Inflammatory macrophage treated with lipopolysaccharide for 4 hours (primary cell): ENCODE data around the gene PKP1.
A peak's percentile ranks its signal among the peaks of the same experiment; 100 is the strongest.

Source experiments
- DNase-seq: peaks from one replicate; pipeline ENCODE4 v3.0.0-alpha.2; 2020

The PKP1 gene

DNA sequence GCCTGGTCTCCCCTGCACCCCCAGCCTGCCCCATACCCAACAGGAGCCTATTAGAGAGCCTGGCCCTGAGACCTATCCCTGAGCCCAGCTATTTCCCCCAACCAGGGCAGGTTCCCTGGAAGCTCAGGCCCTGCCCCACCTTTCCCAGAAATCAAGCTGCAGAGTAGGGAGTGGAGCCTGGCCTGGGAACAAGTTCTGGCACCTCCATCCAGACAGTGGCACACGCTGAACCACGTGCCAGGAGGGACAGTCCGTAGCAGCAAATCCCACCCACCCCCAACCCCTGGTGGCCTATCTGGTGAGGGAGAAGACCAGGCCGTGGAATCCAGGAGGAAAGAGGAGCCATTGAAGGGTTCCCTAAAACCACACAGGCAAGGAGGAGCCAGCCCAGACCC, 71.6 kb downstream of the PKP1 start:
- no peak for DNase-seq

DNA sequence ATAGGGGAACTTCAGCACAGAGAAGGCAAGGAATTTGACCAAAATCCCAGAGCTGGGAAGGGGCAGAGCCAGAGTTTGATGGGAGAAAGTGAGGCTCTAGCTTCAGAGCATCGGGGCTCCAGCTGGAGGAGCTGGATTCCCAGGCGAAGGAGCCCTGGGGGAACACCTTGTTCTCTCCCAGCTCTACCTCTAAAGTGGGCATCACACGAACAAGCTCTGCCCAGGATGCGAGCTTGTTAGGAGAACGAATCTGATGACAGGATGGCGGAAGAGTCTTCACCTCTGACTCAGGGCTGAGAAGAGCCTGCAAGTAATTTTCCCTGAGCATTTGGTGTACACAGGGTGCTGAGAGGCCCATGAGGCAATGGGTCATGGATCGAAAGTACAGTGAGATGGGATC, 72.2 kb downstream of the PKP1 start:
- no peak for DNase-seq

DNA sequence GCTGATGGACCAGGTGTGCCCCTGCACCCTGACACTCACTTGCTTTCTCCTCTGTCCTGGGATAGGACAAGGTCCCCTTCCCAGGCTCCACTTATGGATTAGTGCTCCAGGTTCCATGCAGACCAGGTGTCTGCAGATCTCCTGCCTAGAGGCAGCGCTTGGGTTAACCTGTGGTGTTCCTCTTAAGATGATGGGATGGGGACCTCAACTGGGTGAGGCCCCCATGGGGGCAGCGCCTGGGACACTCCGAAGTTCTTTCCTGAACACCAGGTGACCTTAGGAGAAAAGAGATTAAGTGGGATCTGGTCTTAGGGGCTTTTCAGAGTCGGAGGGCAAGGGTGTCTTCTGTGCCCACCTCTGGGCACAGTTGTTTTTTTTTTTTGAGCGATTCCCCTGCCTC, 72.9 kb downstream of the PKP1 start:
- no peak for DNase-seq

DNA sequence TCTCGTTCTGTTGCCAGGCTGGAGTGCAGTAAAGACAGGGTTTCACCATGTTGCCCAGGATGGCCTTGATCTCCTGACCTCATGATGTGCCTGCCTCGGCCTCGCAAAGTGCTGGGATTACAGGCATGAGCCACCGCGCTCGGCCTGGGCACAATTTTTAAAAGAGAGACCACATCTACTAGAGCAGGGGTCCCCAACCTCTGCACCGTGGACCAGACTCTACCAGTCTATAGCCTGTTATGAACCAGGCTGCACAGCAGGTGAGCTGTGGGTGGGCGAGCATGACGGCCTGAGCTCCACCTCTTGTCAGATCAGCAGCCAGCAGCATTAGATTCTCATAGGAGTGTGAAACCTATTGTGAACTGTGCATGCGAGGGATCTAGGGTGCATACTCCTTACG, 73.4 kb downstream of the PKP1 start:
- DNase-seq: no peak

DNA sequence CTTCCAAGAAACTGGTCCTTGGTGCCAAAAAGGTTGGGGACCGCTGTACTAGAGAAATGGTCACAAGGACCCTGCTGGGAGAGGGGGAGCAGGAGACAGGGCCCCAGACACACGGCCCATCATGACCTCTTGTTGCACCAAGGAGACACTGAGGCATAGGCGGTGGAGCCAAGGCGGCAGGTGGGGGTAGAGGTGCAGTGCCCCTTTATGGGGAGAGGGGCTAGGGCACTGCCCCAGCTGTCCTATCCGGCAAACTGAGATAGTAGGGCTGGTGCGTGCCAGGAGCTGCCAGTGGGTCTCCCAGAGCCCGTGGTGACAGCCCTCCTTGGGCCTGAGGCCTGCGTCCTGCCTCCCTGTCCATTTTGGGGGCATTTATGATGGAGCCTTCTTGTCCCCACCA, 73.9 kb downstream of the PKP1 start:
- no peak for DNase-seq

DNA sequence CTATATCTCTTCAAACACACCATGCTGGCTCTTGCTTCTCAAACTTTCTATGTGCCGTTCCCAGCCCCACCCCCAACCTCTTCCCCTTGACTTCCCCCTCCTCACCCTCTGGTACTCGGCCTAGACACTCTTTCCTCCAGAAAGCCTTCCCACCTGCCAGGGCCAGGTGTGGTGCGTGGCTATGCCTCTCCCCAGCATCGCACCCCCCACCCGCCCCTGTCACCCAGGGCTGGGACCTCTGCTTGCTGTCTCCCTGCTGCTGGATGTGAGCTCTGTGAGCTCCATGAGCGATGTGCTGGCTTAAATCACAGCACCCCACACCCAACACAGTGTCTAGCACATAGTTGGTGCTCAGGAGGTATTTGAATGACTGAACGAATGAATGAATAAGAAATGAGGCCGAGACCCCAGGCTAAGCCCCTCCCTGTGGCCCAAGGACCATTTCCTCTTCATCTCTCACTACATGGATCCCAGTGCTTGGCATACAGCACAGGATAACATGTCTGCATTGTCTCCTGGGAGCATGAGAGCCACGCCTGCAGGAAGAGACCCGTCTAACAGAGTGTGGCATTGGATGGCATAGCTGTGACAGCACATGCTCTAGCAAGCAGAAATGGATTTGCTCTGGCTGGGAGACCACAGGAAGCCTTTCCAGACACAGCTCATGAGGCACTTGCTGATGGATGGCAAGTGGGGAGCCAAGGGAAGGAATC, 74.5 kb downstream of the PKP1 start:
- no peak for DNase-seq

DNA sequence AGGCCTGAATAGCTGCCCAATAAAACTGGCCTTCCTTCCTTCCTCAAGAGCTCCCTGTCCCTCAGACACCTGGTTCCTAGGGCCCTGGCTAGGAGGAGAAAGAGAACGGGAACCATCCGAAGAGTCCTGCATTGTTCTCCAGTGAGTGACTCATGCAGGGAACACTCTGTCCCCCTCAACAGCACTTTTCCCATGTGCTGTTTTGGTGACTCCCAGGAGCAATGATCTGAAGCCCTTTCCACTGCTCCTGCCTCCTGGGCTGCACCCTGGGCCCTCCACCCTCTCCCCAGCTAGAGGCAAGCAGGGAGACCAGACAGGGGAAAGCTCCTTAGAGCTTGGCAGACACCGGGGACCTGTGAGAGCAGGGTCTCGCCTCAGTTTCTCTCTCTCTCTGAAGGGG, 75.3 kb downstream of the PKP1 start:
- no peak for DNase-seq

DNA sequence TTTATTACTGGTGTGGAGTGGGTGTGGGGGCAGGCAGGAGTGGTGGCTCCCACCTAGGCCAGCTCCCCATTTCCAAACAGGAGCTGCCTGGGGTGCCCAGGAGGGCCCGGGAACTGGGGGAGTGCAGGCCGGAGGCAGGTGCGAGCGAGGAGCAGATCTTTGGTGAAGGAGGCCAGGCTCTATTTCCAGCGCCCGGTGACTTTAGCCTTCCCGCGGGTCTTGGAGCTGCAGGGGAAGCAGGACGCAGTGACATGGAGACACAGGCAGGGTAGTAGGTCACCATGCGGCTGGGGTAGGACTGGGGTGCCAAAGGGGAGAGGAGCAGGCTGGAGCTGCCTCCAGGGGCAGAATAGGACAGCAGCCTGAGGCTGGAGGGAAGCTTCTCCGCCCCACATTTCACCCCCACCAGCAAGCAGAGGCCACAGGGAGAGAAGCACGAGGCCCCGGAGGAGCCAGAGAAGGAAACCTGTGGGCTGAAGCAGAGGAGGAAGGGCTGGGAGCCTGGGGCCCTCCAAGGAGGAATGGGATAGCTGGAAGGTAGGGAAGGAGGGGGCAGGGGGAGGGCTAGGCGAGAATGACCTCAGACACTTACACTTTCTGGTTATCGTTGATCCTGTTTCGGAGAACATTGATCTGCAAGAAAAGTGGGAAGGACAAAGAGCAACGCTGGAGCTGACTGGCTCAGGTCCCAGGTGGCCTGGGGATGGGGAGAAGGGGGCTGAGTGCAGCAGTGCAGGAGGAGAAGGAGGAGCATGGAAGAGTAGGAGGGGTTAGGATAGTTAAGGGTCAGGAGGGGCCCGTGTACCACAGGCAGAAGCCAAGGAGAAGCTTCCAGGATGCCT, 75.9 kb downstream of the PKP1 start:
- no peak for DNase-seq

DNA sequence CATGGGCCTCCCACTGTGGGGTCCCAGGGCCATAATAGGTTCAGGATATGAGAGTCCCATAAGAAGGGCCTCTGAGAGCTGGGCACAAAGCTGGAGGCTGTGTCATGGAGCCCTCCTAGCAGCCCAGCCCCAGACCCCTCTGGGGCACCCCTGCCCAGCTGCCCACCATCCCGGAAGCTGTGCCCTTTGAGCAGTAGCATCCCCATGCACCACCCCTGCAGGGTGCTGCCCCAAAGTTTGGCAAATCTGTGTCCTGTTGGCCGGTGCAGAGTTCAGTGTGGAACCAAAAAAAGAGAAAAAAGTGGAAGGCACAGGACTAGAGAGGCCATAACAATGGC, 76.5 kb downstream of the PKP1 start:
- no peak for DNase-seq

DNA sequence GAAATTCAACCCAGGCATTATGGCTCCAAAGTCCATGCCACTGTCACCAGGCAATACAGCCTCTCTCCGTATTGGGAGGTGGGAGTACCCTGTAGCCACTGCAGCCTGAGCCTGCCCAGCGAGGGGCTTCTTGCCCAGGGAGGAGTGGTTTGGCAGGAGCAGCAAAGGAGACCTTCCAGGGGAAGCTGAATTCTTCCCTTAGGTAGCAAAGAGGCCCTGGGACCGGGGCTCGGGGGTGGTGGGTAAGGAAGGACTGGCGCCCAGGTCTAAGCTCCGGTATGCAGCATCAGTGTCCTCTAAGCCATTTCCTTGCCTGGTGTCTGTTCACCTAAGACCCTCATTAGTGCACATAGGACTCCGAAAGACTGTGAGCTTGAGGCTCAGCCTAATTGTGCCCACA, 77.2 kb downstream of the PKP1 start:
- DNase-seq: no peak

DNA sequence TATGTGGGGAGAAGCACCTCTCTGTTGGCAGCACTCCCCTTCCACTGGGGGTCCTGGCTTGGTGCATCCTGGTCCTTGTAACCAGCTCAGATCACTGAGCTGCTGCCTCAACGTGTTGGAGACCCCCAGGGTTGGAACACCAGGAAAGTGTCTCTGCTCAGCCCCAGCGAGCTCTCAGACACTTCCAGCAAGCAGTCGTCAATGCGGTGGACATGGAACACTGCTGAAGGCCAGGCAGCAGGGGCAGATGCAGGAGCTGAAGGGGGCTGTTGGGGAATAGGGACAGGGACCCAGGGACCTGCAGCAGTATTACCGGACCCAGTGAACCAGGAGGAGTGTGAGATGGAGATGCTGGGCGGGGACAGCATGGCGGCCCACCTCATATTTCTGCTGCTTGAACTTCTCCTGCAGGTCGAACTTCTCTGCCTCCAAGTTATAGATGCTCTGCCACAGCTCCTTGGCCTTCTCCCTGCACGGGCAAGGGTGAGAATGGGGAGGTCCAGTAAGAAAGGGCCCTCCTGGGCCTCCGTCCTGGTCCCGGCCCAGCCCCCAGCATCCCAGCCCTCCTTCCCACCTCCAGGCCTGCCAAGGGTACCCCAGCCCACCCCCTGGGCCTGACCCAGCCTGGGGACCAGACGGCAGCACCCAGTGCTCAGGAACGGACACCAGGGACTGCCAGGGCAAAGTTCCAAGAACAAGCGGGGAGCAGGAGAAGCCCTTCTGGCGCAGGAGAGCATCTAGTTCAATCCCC, 77.8 kb downstream of the PKP1 start:
- no peak for DNase-seq

DNA sequence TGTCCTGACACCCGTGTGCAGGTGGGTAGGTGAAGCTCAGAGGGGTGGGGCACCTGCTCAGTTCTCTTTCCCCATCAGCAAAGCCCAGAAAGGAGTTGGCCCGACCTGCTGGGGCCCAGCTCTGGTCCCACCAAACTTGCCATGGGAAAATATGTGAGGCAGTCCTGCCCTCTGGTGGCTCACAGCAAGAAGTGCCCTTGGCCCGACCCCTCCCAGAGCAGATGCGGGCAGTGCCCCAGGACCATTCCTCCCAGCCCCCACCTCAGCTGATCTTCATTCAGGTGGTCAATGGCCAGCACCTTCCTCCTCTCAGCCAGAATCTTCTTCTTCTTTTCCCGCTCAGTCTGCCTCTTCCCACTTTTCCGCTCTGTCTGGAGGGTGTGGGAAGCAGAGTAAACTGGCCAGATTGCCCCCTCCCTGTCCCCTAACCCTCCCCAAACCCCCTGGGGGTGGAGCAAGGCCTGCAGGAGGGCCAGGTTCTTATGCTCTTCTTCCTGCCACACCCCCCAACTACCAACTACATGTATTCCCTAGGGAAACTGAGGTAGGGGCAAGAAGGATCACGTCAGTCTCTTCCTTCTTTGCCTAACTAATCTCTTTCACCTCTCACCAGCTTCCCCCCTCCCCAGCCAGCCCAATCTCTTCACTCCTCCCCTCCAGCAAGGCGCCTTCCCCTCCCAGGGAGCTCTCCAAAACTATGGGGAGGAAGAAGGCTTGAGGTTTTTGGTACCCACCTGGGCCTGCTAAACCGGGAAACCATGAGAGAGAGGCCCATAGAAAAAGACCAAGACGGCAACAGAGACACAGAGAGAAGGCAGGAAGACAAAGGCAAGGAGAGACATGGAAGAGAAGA, 78.6 kb downstream of the PKP1 start:
- peak; percentile 15 for DNase-seq

DNA sequence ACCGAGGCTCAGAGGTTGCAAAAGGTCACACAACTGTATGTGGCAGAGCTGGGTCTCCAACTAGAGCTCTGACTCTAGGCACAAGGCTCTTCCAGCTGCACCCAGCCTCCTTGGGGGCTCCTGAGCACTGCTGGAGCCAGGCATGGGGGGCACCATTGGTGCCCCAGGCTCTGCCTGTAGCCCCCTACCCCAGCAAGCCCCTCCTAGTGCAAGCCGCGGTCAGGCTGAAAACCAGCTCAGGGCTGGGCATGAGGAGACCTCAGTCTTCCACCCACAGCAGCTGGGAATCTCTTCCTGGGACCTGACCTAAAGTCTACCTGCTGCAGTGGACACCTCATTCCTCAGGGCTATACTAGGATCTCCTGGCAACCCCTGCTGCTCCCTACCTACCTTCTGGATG, 79.6 kb downstream of the PKP1 start:
- DNase-seq: no peak

DNA sequence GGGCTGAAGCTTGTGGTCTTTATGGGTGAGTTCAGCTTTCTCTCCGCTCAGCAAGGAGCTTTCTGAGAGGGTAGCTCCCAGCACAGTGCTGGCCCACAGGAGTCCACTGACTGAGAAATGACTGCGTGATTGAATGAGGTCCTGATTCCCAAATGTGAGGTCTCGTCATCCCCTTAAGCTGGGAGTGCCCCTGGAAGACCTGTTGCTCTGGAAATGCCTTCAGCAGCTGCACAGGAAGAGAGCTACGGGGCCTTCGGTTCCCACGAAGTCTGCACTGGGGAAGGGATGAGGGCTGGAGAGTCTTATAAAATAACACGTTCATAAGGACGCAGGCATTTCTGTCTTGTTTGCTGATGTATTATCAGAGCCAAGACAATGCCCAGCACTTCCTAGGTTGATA, 80.2 kb downstream of the PKP1 start:
- no peak for DNase-seq

DNA sequence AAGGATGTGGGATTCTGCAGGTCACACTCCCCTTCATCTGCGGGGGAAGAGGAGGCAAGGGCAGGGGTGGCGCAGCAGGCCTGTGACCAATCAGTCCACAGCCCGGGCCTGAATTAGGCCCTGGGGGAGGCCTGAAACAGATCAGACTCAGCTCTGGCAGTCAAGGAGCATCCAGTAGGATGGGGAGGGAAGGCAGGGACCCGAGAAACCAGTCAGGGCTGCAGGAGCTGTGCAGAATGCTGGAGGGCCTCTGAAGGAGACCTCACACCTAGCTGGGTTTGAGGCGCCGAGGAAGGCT, 81.5 kb downstream of the PKP1 start:
- DNase-seq: no peak

DNA sequence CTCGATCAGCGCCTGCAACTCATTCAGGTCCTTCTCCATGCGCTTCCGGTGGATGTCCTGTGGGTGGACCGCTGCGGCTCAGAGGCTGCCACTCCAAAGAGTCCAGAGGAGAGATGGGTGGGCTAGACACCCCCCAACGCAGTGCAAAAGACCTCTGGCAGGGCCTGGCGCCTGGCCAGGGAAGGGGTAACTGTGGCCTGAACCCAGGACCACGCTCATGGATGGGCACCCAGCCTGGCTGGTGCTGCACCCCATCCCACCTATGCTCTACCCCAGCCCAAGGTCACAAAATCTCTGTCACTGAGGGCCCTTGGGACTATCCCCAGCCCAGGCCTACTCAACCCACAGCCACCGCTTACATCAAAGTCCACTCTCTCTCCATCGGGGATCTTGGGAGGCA, 81.9 kb downstream of the PKP1 start:
- no peak for DNase-seq

DNA sequence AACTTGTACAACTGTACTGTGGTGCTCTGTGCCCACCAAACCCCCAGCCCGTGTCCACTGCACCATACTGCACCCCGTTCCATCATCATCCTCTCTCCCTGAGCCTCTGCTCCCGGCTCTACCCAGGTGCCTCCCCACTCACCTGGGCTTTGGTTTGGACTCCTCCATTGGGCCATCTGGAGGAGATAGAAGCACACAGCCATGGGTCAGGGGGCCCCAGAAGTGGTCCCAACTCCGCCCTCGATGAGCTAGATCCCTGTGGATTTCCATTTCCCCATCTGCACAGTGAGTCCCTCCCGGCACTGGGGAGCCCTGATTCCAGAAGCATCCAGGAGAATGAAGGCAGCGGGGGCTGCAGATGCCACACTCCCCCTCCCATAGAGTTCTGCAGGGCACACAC, 83.4 kb downstream of the PKP1 start:
- no peak for DNase-seq

DNA sequence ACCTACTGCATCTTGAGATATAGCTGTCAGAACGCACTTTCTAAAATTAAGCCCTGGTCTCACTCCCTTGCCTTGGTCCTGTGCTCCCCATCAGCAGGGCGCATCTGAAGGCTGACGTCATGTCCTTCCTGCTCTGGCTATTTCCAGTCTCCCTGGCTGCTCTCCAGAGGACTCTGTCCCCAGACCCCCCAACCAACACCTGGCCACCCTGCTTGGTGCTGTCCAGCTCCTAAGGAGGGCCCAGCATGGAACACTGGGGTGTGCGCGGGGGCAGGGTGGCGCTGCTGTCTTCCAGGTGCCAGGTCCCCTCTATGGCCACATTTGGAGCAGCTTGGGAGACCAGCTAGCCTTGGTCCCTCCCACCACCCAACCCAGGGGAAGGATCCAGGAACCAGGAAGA, 85.9 kb downstream of the PKP1 start:
- DNase-seq: no peak

DNA sequence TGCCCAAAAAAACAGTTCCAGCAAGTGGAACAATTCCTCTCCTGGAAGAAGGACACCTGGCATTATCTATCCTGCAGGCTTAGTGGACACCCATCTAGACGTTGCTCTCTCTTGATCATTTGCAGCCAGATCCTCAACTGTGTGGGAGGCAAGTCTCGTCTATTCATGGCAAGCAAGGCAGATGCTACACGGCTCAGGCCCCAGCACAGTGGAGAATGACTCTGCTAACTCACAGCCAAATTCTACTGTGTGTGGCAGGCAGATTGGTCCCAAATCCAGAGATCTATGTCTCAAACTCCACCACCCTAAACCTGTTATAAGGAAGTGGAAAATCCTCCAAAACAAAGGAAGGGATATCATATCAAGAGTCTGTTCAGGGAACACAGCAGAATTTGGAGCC, 87.2 kb downstream of the PKP1 start:
- no peak for DNase-seq

DNA sequence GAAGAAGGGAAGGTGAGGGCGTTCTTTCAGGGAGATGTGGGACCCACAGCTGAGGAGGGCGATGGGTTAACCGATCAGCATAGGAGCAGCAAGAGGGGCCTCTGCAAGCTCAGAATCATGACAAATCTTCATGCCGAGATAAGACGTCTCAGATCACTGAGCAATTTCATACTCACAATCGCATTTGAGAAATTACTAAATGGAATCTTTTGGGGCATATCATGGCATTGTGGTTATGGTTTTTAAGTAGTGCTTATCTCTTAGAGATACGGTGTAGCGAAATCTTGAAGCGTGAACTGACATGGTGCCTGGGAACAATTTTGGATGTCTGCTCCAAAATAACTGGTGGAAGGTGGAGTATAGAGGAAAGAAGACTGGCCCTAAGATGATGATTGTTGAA, 88.0 kb downstream of the PKP1 start:
- DNase-seq: no peak

DNA sequence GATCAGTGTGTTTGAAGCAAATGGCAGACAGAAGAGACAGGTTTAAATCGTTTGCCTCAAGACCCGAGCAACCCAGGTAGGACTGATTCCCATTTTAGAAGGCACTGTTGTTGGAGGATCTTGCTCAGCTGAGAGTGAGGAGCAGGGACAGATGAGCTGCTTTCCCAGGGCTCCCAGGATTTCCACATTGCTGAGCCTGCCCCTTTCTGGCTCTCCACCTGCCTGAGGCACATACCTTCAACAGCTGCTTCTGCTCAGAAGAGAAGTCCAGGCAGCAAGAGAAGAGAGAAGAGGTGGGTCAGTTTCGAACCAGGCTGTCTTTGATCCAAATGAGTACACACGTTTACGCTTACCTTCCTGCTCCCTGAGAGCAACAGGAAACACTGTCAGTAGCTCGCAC, 88.5 kb downstream of the PKP1 start:
- no peak for DNase-seq

DNA sequence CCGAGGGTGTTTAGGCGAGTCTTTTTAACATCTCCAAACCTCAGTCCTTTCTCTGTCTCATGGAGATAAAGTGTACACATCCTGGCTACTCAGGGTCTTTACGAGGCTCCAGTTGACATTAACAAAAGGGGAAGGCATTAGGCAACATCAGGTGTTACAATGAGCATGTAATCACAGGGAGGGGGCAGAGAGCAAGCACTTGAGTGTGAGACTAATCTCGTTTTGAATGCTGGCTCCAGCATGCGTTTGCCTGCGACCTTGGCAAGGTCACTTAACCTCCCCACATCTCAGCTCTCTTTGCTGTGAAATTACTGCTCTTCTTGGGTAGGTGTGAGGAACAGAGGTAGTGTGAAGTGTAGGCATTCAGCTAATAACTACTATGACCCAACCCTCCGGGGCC, 91.1 kb downstream of the PKP1 start:
- DNase-seq: no peak

DNA sequence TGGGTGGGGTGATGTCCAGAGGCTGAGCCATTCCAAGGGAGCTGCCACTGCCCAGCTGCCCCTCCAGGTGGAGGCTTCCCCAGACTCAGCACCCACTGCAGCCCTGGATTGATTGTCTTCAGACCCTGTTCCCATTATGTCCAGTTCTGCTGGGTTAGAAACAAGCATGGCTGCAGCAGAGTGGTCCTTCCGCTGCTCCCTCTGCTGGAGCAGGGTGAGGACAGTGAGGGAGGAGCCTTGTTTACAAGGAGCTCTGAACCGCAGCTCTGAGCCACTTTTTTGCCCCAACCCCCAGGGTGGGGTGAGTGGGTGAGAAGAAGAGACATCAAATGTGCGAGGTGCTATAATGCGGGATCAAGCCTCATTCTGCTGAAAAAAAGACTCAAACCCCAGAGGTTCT, 91.9 kb downstream of the PKP1 start:
- DNase-seq: no peak

DNA sequence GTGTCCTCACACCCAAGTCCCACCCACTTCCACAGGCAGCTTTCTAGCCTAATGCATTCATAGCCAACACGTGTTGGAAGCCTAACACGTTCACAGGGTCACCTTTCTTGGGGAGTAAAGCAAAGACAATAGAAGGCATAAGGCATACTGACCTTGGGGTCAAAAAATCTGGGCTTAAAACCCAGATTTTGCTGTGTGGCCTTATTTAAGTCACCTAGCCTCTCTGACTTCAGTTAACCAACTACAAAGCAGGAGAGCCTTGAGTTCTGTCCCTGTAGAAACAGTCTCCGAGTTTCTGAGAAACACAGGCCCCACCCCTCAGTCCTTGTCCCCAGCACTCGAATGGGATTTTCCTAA, 92.8 kb downstream of the PKP1 start:
- no peak for DNase-seq
